Measurements from ENCODE around the gene KIF13A.

The KIF13A gene

GRCh38 chr6:17730078-17730704 lies 257.2 kb downstream of the KIF13A start:
- TF ChIP-seq CTCF (conservative IDR thresholded peaks at IDR 0.05; ENCODE audit: low read depth, low read length) = no peak
- Histone ChIP-seq H3K27ac (no peak overlapping the region), H3K4me1 (ENCODE audit: low read depth, poor library complexity, severe bottlenecking) (no peaks in the 10 kb centered on the region), H3K36me3 (ENCODE audit: insufficient read depth) (no peaks in the 10 kb centered on the region), H2AFZ (ENCODE audit: low read depth) (no peak overlapping the region), H3K27me3 (ENCODE audit: insufficient read depth, low read depth) (no peaks in the 10 kb centered on the region), H4K20me1 (ENCODE audit: insufficient read depth) (no peaks in the 10 kb centered on the region), H3K9ac (no peak overlapping the region), H3K79me2 (ENCODE audit: insufficient read depth, low read depth) (no peaks in the 10 kb centered on the region), H3K4me3 (IDR thresholded peaks at IDR 0.05; ENCODE audit: insufficient read depth, low read depth, low read length) (no peak overlapping the region), H3K4me2 (no peak overlapping the region)

GRCh38 chr6:17729223-17730077 lies 258.0 kb downstream of the KIF13A start:
- Histone ChIP-seq H3K4me3 (IDR thresholded peaks at IDR 0.05; ENCODE audit: insufficient read depth, low read depth, low read length) (no peak overlapping the region), H3K79me2 (ENCODE audit: insufficient read depth, low read depth) (no peaks in the 10 kb centered on the region), H3K27me3 (ENCODE audit: insufficient read depth, low read depth) (no peaks in the 10 kb centered on the region), H3K9ac (no peak overlapping the region), H3K4me2 (no peak overlapping the region), H4K20me1 (ENCODE audit: insufficient read depth) (no peaks in the 10 kb centered on the region), H3K36me3 (ENCODE audit: insufficient read depth) (no peaks in the 10 kb centered on the region), H3K27ac (no peak overlapping the region), H2AFZ (ENCODE audit: low read depth) (no peak overlapping the region), H3K4me1 (ENCODE audit: low read depth, poor library complexity, severe bottlenecking) (no peaks in the 10 kb centered on the region)
- TF ChIP-seq CTCF (conservative IDR thresholded peaks at IDR 0.05; ENCODE audit: low read depth, low read length) = no peak

- H3K27me3 ChIP-seq (ENCODE audit: insufficient read depth, low read depth) = no peaks in the 10 kb centered on the region
- TF ChIP-seq CTCF (conservative IDR thresholded peaks at IDR 0.05; ENCODE audit: low read depth, low read length) = no peak
- no peaks in the 10 kb centered on the region for H3K4me1 ChIP-seq (ENCODE audit: low read depth, poor library complexity, severe bottlenecking)
- no peak overlapping the region for H3K4me3 ChIP-seq (IDR thresholded peaks at IDR 0.05; ENCODE audit: insufficient read depth, low read depth, low read length)
- no peaks in the 10 kb centered on the region for H3K79me2 ChIP-seq (ENCODE audit: insufficient read depth, low read depth)
- H3K27ac ChIP-seq = no peak overlapping the region
- no peak overlapping the region for H2AFZ ChIP-seq (ENCODE audit: low read depth)
- H3K4me2 ChIP-seq = no peak overlapping the region
- no peaks in the 10 kb centered on the region for H3K36me3 ChIP-seq (ENCODE audit: insufficient read depth)
- H4K20me1 ChIP-seq (ENCODE audit: insufficient read depth) = no peaks in the 10 kb centered on the region
- H3K9ac ChIP-seq = no peak overlapping the region
Measured at GRCh38 chr6:17728551-17729222, 258.7 kb downstream of the KIF13A start.

GRCh38 chr6:17725083-17725482 lies 262.4 kb downstream of the KIF13A start:
- Histone ChIP-seq H3K4me3 (IDR thresholded peaks at IDR 0.05; ENCODE audit: insufficient read depth, low read depth, low read length) (no peak overlapping the region), H3K4me1 (ENCODE audit: low read depth, poor library complexity, severe bottlenecking) (no peaks in the 10 kb centered on the region), H3K9ac (no peak overlapping the region), H3K36me3 (ENCODE audit: insufficient read depth) (no peaks in the 10 kb centered on the region), H3K27me3 (ENCODE audit: insufficient read depth, low read depth) (no peaks in the 10 kb centered on the region), H2AFZ (ENCODE audit: low read depth) (no peak overlapping the region), H3K4me2 (no peak overlapping the region), H3K27ac (no peak overlapping the region), H3K79me2 (ENCODE audit: insufficient read depth, low read depth) (no peaks in the 10 kb centered on the region), H4K20me1 (ENCODE audit: insufficient read depth) (no peaks in the 10 kb centered on the region)
- no peak for TF ChIP-seq CTCF (conservative IDR thresholded peaks at IDR 0.05; ENCODE audit: low read depth, low read length)

Measured in KMS-11 (cell line).